GM19043 (cell line): ENCODE measurements around the gene ADD1.

Experiments
- ATAC-seq: cut with Tn5 transposase; IDR thresholded peaks from one replicate; pipeline ENCODE4 v1.9.1; 2021; ENCODE audit warnings: low read depth; ENCODE audit not compliant: unreplicated experiment

The ADD1 gene

DNA sequence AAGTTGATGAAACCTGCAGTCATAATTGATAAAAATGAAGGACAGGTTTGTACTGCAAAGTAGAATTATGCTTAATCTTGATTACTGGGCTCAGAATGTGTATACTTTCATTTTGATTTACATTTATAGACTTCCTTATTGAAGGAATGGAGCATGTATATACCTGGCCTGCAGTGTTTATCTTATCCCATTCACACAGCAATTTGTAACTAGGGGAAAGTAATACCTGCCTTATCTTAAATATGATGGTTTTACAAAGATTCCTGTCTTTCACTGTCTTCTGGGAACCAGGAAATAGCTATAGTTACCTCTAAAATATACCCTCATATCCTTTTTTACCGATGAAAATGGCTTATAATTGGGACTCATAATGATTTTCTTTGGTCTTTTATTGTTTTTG is 29.7 kb downstream of the ADD1 start:
- ATAC-seq = no peak

DNA sequence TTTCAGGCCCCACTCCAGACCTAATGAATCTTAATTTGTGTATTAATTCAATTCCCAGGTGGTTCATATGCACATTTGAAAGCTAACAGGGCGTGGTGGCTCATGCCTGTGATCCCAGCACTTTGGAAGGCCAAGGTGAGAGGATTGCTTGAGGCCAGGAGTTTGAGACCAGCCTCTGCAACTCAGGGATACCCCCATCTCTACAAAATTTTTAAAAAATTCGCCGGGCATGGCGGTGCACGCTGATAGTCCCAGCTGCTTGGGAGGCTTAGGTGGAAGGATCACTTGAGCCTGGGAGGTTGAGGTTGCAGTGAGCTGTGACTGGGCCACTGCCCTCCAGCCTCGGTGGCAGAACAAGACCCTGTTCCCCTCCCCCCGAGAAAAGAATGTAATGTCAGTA is 31.2 kb downstream of the ADD1 start:
- ATAC-seq = no peak

DNA sequence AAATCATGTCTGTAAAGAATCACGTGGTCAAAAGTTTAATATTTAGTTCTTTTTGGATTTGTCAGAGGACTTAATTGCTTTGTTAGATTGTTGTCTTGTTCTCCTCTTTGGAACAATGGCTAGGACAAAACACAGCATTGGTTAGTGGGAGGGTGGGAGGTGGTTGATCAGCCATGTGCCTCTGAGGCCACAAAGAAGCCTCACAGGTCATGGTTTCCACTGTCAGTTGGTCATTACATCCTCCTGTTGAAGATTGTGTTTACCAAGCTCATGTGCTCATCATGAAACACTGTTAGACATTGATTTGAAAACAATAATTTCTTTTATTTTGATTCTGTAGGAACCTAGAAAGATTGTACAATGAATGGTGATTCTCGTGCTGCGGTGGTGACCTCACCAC is 31.9 kb downstream of the ADD1 start:
- ATAC-seq = no peak

DNA sequence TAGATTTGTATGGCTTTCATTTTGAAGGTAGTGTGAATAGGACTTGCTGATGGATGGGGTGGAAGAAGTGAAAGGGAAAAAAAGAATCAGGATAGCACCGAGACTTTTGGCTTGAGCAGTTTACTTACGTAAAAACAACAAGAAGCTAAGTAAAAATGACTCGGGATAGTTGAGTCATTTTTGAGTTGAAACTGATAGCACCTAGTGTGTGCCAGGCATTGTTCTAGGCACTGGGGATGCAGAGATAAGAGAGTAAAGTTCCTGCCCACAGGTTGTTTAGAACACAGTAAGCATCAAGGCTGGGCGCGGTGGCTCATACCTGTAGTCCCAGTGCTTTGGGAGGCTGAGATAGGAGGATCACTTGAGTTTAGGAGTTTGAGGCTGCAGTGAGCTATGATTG is 34.7 kb downstream of the ADD1 start:
- no peak for ATAC-seq

DNA sequence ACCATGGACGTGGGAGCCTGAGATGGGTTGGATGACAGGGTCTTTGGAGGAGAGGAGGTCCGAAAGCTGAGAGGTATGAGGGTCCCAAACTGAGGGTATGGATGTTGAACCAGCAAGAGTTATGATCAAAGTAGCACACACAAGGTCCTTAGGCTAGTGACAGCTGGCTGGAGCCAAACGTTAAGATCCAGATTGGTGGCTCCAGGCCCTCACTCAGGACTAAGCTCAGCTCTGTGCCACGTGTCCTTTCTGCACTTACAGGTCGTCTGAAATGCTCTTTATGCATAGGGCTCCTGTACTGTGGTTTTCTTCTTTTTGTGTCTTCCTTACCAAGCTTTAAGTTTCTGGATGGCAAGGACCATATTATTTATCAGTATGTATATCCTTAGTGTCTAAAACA is 35.4 kb downstream of the ADD1 start:
- ATAC-seq = no peak

DNA sequence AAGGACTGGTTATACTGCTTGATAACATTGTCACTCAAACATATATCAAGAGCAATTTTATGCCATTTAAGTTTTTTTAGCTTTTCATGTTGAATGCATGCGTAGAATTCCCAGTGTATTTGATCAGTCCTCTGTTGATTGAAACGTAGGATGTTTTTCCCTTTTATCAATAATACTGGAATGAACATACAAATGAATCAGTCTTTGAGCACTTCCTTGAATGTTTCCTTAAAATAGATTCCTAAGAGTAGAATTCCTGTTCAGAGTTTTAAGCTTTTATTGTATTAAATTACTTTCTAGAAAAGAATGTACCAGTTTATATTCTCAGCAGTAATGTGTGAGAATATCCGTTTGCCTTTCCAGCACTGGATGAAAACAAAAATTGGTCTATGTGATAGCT is 37.8 kb downstream of the ADD1 start:
- no peak for ATAC-seq

DNA sequence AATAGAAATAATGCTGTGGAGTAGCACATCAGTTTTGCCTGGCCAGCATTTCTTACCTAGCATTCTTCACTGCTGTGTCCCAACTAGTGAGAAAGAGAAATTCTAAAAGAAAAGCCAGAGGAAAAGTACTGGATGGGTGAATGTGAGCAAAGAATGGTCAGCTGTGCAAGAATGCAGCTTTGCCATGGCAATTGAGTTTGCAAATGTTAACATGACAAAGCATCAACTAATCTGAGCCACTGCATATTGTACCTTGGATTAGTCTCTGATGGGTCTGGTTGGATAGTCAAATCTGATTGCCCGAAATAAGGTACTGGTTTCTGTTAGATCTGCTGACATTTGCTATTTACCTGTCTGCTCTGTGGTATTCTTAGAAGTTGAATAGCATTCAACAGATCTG is 38.7 kb downstream of the ADD1 start:
- ATAC-seq = no peak

DNA sequence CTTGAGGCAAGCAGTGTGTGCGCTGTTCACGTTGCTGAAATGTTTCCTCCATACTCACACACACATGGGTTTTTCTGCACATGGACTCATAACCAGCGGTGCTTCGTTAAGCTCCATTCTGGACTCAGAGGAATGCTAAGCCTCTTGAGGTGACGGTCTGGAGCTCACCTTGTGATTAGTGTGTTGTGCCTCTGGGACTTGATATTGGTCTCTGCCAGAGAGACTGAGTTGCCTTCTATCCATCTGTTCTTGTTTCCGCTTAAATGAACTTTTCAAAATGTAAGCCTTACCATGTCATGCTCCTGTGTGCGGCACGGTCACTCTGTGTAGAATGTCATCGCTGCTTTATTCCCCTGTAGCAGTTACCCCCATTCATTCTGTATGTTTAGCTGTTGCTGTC is 42.5 kb downstream of the ADD1 start:
- no peak for ATAC-seq

DNA sequence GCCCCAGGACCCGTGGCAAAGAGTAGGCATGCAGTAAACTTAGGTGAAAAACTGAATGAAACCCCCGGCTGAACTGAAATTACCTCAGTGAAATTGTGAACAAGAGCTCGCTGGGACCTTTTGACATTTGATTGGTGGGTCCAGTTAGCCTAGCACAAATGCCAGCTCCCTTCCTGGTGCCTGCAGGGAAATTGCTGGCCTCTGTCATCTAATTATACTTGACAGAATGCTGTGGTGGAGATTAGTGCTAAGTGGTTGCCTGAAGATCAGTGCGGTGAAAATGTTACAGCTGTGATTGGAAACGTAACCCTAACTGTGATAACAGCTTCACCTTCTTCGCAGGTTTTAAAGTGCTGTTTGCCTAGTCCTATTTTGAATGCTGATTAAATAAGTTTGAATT is 43.0 kb downstream of the ADD1 start:
- no peak for ATAC-seq

DNA sequence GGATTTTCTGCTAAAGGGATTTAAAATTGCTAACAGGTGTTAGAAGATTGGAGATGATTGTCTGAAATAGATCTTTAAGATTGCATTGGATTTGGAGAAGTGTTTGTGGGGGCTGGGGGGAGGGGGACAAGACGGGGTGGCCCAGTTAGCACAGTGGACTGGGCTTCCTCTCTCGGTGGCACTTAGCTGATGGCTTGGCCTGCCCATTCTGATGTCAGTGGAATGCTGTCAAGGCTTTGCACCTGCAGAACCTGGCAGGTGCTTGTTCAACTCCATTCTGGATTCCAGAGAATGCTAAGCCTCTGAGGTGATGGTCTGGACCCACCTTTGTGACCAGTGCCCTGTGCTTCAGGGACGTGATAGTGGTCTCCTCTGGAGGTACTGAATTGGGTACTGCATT is 43.7 kb downstream of the ADD1 start:
- ATAC-seq = no peak

DNA sequence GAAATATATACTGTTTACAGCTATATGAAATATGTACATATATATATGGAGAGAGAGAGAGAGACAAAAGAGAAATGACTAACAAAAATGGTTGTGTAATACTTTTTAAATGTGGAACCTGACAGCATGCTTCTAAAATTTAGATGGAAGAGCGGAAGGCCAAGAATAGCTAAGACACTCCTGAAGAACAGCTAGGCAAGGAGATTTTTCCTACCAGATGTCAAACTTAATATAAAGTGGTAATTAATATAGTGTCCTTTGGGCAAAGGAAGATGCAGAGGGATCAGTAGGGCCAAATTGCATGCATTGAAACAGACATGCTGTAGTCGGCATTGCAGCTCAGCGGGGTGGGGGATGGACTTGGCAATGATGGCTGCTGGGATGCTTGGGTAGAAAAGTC is 45.2 kb downstream of the ADD1 start:
- no peak for ATAC-seq

DNA sequence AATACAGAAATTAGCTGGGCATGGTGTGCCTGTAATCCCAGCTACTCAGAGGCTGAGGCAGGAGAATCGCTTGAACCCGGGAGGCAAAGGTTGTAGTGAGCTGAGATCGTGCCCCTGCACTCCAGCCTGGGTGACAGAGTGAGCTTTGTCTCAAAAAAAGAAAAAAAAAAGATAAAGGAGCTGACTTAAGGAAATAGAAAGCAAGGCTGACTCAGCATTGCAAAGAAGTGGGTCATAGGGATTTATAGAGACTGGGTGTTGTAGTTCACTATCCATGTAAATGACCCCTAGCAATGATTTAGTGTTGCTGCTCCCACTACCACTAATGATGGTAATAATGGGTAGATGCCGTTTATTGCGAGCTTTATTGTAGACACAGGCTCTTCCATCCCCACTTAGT is 47.6 kb downstream of the ADD1 start:
- ATAC-seq = no peak

DNA sequence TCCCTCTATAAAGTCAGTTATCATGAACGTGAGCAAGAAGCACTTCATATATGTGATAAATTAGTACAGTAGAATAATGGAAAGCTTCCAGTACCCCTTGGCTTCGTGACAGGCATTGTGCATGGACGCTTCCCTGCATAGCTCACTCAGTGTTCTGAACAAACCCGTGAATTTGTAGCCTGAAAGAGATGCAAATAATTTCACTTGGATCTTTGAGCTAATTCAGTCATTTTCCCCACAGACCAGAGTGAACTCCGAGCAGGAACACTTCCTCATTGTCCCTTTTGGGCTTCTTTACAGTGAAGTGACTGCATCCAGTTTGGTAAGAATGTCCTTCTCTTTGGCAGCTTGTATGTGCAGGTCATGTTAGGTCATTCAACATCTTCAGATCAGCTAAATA is 50.1 kb downstream of the ADD1 start:
- ATAC-seq = no peak

DNA sequence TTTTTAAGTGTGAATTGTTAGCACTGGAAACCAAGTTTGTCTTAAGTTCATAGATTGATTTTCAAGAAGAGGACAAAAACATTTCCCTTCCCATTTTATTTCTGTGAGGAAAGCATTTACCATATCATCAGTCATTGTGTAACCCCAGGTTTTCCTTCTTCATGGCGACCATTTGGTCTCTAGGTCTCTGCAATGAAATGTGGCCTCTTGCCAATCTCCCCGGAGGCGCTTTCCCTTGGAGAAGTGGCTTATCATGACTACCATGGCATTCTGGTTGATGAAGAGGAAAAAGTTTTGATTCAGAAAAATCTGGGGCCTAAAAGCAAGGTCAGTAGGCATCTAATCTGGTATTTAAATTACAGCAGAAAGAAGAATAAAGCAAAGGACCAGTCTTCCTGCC is 54.4 kb downstream of the ADD1 start:
- ATAC-seq = no peak

DNA sequence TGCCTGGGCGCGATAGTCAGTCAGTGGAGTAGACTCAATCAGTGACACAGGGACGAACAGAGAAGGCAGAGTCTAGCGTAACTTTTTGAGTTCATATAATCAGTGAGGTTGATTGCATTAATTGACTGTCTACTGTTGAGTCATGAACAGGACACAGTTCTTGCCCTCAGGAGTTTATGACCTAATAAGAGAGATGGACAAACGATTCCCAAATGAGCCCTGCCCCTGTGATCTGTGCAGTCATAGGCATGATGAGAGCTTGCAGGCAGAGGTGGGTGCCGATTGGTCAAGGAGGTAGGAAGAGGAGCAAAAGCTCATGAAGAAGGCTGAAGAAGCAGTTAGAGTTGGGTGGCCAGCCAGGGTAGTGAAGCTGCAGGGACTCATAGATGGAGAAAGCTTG is 57.1 kb downstream of the ADD1 start:
- ATAC-seq = no peak

DNA sequence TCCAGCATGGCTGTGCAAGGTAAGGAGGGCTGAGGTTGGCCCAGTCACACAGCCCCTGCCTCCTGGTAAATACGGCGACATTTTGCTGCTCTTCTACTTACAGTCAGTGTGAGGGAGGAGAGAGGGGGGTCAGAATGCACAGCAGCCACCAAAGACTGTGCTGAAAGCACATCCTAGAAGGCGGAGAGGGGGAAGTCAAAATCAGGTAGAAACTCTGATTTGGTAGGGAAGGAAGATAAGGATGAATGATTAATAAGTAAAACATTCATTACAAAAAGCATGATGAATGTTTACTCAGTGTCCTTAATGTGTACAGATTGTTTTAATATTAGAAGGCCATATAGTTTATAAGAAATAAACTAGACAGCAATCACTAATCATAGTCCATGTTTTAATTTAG is 57.5 kb downstream of the ADD1 start:
- no peak for ATAC-seq

DNA sequence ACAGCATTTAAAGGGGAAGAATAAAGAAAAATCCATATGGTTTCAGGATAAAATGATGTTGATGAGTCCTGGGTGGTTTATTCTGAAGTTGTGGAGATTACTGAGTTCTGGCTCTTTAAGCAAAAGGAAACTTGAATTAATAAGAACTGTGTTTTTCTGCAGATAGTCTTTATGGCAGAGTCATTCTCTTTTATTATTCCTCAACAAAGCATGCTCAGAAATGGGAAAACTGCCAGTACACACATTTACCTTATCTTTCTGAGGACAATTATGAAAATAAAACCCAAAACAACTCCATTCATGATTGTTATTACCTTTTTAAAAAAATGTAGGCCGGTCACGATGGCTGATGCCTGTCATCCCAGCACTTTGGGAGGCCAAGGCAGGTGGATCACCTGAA is 58.5 kb downstream of the ADD1 start:
- ATAC-seq = no peak

DNA sequence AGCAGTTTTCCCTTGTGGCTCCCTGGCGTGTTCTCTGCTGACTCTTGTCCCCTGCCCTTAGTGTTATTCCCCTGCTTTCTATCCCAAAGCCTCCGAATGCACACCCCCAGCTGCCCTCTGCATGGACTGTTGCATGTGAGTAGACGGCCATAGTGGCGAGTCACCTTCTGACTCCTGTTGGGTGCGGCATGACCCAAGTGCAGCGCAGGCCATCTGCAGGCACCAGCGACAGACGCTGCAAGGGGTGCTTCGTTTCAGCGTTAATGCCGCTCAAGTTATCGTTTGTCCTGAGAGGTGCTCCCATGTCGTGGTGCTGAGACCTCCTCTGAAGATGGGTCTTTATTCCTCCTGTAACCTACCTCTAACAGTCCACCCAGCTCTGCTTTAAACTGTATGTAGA is 61.9 kb downstream of the ADD1 start:
- ATAC-seq = no peak

DNA sequence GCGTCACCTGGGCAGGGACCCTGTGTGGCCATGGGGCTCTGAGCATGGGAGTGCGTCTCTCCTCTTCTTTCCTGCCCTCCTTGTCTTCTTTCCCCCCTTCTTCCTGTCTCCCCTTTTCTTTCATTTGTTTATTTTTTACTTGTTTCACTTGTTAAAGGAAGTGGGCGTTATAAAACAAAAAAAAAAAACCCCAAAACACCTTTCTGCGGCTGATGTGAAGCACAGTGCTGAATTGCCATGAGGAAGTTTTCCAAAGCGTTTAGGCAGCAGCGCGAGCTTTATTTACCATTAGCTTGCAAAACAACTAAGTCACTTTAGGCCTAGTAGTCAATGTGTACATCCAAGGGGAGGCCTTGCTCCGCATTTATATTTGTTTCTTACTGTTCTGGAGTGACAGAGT is 62.6 kb downstream of the ADD1 start:
- no peak for ATAC-seq

DNA sequence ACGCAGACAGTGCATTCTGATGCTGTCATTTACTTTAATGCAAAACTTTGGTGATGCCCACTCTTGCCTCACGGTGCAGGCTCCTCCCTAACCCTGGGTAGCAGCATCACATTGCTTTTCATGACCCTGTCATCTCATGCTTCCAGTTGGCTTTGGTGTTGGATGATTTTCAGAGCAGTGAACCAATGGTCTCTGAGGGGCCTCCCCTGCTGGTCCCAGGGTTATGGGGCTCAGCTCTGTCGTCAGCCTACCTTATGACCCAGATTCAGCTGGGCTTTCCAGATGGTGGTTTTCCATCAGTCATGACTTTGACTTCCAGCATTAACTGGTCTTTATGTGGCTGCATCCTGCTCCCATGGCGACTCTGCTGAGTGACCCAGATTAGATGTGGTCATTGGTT is 63.6 kb downstream of the ADD1 start:
- ATAC-seq = no peak

DNA sequence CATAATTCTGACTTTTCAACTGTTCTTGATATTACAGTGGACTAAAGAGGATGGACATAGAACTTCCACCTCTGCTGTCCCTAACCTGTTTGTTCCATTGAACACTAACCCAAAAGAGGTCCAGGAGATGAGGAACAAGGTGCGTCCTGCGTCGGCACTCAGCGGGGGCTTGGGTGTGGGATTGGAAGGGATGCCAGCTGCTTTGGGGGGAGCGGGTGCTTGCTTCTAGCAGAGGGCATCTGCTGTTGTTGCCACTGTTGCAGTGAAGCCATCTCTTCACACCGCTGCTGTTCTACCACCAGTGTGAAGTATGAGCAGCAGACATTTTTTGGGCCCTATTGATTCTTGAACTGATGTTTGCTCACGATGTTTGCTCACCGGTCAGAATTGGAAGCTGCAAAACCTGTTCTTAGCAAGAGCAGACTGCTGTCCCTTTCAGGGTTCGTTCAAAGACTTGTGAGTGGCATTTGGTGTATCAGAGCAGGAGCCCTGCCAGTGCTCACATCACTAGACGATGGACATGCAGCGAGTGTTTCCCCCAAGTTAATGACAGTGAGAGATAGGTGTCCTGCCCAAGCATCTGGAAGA is 64.2 kb downstream of the ADD1 start:
- ATAC-seq = no peak

DNA sequence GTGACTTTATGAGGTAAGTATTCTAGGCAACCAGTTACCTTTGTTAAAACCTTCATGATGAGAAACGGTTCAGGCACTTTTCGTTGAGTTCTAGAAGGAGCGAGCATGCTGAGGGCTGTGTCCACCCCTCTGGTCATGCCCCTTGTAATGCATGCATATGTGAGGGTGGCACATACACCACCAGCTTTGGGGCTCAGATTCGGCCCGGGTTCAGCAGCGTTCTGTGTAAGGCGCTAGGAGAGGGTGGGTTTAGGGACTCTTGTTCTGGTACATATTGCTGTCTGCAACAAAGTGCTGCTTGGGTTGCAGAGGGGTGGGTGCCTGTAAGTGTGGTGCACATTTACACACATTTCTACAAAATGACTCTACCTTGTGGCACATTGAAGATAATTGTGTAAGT is 65.0 kb downstream of the ADD1 start:
- no peak for ATAC-seq

DNA sequence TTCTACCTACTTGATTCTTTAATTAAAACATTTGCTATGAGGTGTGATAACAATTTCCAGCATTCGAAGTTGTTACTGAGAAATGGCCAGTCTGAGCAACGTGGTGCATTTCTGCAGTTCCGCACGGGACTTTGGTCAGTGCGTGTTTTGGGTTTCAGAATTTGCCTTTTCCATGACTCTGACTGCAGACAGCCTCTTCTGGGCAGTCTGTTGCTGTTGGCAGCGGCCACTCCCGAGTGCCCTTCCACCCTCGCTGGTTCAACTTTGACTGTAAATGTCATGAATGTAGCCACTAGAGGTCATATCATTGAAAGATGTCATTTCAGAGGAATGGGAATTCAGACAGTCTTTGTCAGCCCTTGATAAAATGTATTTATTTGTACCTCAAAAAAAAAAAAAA is 65.9 kb downstream of the ADD1 start:
- ATAC-seq = no peak
